ENCODE measurements around the gene ADGRF1. TPM values are rescaled to one million over a fixed set of nuclear protein-coding genes. Genes with fewer than 3 reads are reported as not detected.

Gene ADGRF1
- total RNA-seq (2022; extraction: Qiagen RNA extraction; ENCODE audit: low read depth) = 0.05 to 0.06 TPM in 2 of 5 replicates, not detected in the others

GRCh38 chr6:47042275-47042791, at the start of gene ADGRF1:
Gene ADGRF1 (minus strand): TSS chr6:47042332. CDS start chr6:47029061, 13,271 bp downstream.

Other genes with a start within 250 kb of the ADGRF1 start
- gene MEP1A, start 248.9 kb downstream of the ADGRF1 start, total RNA-seq (2022; extraction: Qiagen RNA extraction; ENCODE audit: low read depth) = not detected in 5 replicates
- gene ADGRF5, start 120.4 kb downstream of the ADGRF1 start, total RNA-seq (2022; extraction: Qiagen RNA extraction; ENCODE audit: low read depth) = not detected in 5 replicates

All from A549 treated with CpdA at 1 μM for 4 hours (cell line).